HepG2 (cell line): ENCODE results near the gene PRSS27. TPM values are rescaled to one million over a fixed set of nuclear protein-coding genes. Genes with fewer than 3 reads are reported as not detected.

Source experiments
- AHR ChIP-seq: IDR thresholded peaks from 2 replicates; pipeline ENCODE4 v1.6.1; 2018; ENCODE audit warnings: missing genetic modification reagents, missing compliant biosample characterization
- ATF7 ChIP-seq, 2 experiments: fragments of 450-650 bp in 1 of 2; sonication (generic) in 1 of 2; formaldehyde crosslinking in 1 of 2; IDR thresholded peaks; 2 replicates each; pipeline versions ENCODE4 v1.4.0 to v1.6.1; 2016 to 2020; ENCODE audit warnings: antibody characterized with exemption in 1 of 2, mild to moderate bottlenecking in 1 of 2, missing genetic modification reagents in 1 of 2
- CENPT ChIP-seq: sonication (generic); formaldehyde crosslinking; IDR thresholded peaks from 2 replicates; pipeline ENCODE4 v1.8.0; 2022; ENCODE audit warnings: low read depth, mild to moderate bottlenecking, moderate library complexity, missing genetic modification reagents
- DMAP1 ChIP-seq: IDR thresholded peaks from 2 replicates; pipeline ENCODE4 v1.6.1; 2016
- DR1 ChIP-seq: sonication (generic); formaldehyde crosslinking; IDR thresholded peaks from 2 replicates; pipeline ENCODE4 v1.8.0; 2021; ENCODE audit warnings: mild to moderate bottlenecking, missing genetic modification reagents, inconsistent platforms
- FOXA1 ChIP-seq, 2 experiments: fragments of 450-650 bp in 1 of 2; sonication (generic) in 1 of 2; formaldehyde crosslinking in 1 of 2; IDR thresholded peaks; 2 replicates each; pipeline versions ENCODE4 v1.4.0 to v1.6.1; 2016 to 2020; ENCODE audit warnings: missing genetic modification reagents in 1 of 2
- GFI1 ChIP-seq: sonication (generic); formaldehyde crosslinking; IDR thresholded peaks from 2 replicates; pipeline ENCODE4 v1.5.0; 2020; ENCODE audit warnings: missing genetic modification reagents, mild to moderate bottlenecking, borderline replicate concordance
- HCFC1 ChIP-seq: fragments of 150-350 bp; IDR thresholded peaks from 2 replicates; pipeline ENCODE4 v1.6.1; 2014; ENCODE audit warnings: low read depth, low read length
- KDM3A ChIP-seq: IDR thresholded peaks from 2 replicates; pipeline ENCODE4 v1.6.1; 2018; ENCODE audit warnings: low read depth, missing compliant biosample characterization
- NFYB ChIP-seq: sonication (generic); formaldehyde crosslinking; IDR thresholded peaks from 2 replicates; pipeline ENCODE4 v1.4.0; 2020; ENCODE audit warnings: missing genetic modification reagents
- NR2F2 ChIP-seq: IDR thresholded peaks from 2 replicates; pipeline ENCODE4 v1.6.1; 2012; ENCODE audit warnings: low read depth, inconsistent platforms, borderline replicate concordance
- PHF21A ChIP-seq: sonication (generic); formaldehyde crosslinking; IDR thresholded peaks from 2 replicates; pipeline ENCODE4 v1.5.0; 2020; ENCODE audit warnings: mild to moderate bottlenecking, missing genetic modification reagents
- PPARG ChIP-seq: conservative IDR thresholded peaks from 2 replicates; pipeline ENCODE4 v1.6.1; 2016; ENCODE audit warnings: missing biosample characterization, missing genetic modification reagents
- ZFAT ChIP-seq: sonication (generic); formaldehyde crosslinking; conservative IDR thresholded peaks from 2 replicates; pipeline ENCODE4 v1.8.1; 2023; ENCODE audit warnings: missing genetic modification reagents, inconsistent platforms
- ZNF136 ChIP-seq: sonication (generic); formaldehyde crosslinking; IDR thresholded peaks from 2 replicates; pipeline ENCODE4 v1.8.1; 2022; ENCODE audit warnings: low read depth, mild to moderate bottlenecking, moderate library complexity, missing genetic modification reagents
- ZNF772 ChIP-seq: sonication (generic); formaldehyde crosslinking; IDR thresholded peaks from 2 replicates; pipeline ENCODE4 v1.5.0; 2020; ENCODE audit warnings: mild to moderate bottlenecking, missing genetic modification reagents
- polyA plus RNA-seq, 8 experiments: library from polyadenylated mRNA; depleted of rRNA in 3 of 8; stranded (reverse) in 7 of 8; unstranded in 1 of 8; fragments of >200 nt; fragmentation: Illumina TruSeq in 4 of 8; extraction: Trizol in 4 of 8; gene quantifications; 2 replicates each; pipeline versions ENCODE4 v1.2.1 to v1.2.3, GENCODE V29; 2011 to 2016; ENCODE audit warnings: low read depth in 4 of 8, missing spikeins in 1 of 8, mixed read lengths in 1 of 8; ENCODE audit not compliant: insufficient read depth in 1 of 8
- total RNA-seq, 5 experiments: library from RNA; depleted of rRNA; stranded (reverse); fragments of >200 nt; fragmentation: Illumina TruSeq; extraction: Trizol; gene quantifications; 2 replicates each; pipeline ENCODE4 v1.2.3, GENCODE V29; 2016; ENCODE audit warnings: low read depth in 1 of 5
- TF ChIP-seq, protein P1 (sequence below): sonication (generic); formaldehyde crosslinking; IDR thresholded peaks from 2 replicates; pipeline ENCODE4 v1.5.0; 2020; ENCODE audit warnings: mild to moderate bottlenecking, missing genetic modification reagents
- TF ChIP-seq, protein P2 (sequence below): sonication (generic); formaldehyde crosslinking; IDR thresholded peaks from 2 replicates; pipeline ENCODE4 v1.8.1; 2023; ENCODE audit warnings: mild to moderate bottlenecking, moderate library complexity, missing genetic modification reagents
- TF ChIP-seq, protein P3 (sequence below): sonication (generic); formaldehyde crosslinking; conservative IDR thresholded peaks from 2 replicates; pipeline ENCODE4 v1.5.0; 2020; ENCODE audit warnings: missing genetic modification reagents
- TF ChIP-seq, protein P4 (sequence below): IDR thresholded peaks from 2 replicates; pipeline ENCODE4 v1.6.1; 2016; ENCODE audit warnings: missing compliant biosample characterization, missing genetic modification reagents, borderline replicate concordance

PRSS27 gene
- total and polyA plus RNA-seq, 2 of the 13 experiments (the other 11 are each of a cell fraction or from before 2014, with no cell fraction given), result 0.20 to 0.73 TPM

DNA sequence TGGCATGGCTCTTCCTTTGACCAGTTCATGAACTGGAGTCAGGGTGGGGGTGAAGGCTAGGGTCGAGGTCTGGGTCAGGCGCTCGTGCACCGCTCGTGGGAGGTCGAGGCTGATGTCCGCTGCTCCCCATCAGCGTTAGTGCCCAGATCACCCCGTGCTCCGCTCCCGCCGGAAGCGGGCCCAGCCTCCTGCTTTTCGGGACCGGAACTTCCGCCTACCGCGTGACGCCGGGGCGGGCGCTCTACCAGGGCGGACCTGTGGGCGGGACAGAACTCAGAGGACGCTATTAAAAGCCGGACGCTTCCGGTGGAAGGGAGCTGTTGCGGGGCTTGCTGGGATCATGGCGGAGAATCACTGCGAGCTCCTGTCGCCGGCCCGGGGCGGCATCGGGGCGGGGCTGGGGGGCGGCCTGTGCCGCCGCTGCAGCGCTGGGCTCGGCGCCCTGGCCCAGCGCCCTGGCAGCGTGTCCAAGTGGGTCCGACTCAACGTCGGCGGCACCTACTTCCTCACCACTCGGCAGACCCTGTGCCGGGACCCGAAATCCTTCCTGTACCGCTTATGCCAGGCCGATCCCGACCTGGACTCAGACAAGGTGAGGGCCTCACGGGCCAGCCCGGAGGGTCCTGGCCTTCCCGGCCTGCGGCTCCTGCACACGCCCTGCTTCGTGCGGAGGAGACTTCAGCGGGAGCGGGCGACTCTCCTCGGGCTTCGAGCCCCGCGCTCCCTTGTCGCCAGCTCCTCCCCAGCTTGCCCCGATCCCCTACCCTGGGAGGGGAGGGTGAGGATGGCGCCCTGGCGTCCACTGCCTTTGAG, 37.6 kb downstream of the PRSS27 start, which contains the start of gene KCTD5 (continued):
- TF ChIP-seq GFI1 (peak; percentile 85; the same call in 1 of the 2 replicates), KDM3A (CRISPR knock-in tag) (peak; percentile 98), NFYB (CRISPR knock-in tag) (peak; percentile 62), CENPT (no peak), ZNF772 (CRISPR knock-in tag) (peak; percentile 96), ZFAT (CRISPR knock-in tag) (no peak), PPARG (CRISPR knock-in tag) (peak; percentile 80), DMAP1 (CRISPR knock-in tag) (peak; percentile 97), DR1 (CRISPR knock-in tag) (peak; percentile 98), NR2F2 (peak; percentile 15; the same call in 1 of the 2 replicates), HCFC1 (peak; percentile 85), FOXA1 (IDR thresholded peaks at IDR 0.05) (no peak), FOXA1 (CRISPR knock-in tag; IDR thresholded peaks at IDR 0.05) (0 out of 2 replicates have a peak, but pooled peaks have one; percentile 6), PHF21A (peak; percentile 84), AHR (CRISPR knock-in tag) (peak; percentile 49; the same call in 1 of the 2 replicates), ATF7 (IDR thresholded peaks at IDR 0.05) (no peak), ATF7 (CRISPR knock-in tag; IDR thresholded peaks at IDR 0.05) (peak; percentile 69; the same call in 1 of the 2 replicates), ZNF136 (peak; percentile 46; the same call in 1 of the 2 replicates)
- TF ChIP-seq, protein P1, sequence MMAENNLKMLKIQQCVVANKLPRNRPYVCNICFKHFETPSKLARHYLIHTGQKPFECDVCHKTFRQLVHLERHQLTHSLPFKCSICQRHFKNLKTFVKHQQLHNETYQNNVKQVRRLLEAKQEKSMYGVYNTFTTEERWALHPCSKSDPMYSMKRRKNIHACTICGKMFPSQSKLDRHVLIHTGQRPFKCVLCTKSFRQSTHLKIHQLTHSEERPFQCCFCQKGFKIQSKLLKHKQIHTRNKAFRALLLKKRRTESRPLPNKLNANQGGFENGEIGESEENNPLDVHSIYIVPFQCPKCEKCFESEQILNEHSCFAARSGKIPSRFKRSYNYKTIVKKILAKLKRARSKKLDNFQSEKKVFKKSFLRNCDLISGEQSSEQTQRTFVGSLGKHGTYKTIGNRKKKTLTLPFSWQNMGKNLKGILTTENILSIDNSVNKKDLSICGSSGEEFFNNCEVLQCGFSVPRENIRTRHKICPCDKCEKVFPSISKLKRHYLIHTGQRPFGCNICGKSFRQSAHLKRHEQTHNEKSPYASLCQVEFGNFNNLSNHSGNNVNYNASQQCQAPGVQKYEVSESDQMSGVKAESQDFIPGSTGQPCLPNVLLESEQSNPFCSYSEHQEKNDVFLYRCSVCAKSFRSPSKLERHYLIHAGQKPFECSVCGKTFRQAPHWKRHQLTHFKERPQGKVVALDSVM (CRISPR knock-in tag), result peak; percentile 82; the same call in 1 of the 2 replicates
- TF ChIP-seq, protein P2, sequence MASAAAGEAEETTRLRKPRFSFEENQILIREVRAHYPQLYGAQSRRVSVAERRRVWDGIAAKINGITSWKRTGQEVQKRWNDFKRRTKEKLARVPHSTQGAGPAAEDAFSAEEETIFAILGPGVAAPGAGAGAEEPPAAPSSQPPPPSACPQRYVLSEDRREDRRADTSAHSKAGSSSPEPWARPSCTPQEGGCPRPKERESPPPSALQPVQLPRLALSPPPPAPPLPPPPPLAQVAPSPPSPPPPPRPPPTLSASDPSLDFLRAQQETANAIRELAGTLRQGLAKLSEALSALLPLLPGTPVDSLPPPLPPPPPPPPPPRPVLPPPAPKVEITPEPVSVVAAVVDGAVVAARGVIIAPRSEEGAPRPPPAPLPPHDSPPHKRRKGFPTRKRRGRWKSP, result peak; percentile 88
- TF ChIP-seq, protein P3, sequence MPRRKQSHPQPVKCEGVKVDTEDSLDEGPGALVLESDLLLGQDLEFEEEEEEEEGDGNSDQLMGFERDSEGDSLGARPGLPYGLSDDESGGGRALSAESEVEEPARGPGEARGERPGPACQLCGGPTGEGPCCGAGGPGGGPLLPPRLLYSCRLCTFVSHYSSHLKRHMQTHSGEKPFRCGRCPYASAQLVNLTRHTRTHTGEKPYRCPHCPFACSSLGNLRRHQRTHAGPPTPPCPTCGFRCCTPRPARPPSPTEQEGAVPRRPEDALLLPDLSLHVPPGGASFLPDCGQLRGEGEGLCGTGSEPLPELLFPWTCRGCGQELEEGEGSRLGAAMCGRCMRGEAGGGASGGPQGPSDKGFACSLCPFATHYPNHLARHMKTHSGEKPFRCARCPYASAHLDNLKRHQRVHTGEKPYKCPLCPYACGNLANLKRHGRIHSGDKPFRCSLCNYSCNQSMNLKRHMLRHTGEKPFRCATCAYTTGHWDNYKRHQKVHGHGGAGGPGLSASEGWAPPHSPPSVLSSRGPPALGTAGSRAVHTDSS (CRISPR knock-in tag), result no peak
- TF ChIP-seq, protein P4, sequence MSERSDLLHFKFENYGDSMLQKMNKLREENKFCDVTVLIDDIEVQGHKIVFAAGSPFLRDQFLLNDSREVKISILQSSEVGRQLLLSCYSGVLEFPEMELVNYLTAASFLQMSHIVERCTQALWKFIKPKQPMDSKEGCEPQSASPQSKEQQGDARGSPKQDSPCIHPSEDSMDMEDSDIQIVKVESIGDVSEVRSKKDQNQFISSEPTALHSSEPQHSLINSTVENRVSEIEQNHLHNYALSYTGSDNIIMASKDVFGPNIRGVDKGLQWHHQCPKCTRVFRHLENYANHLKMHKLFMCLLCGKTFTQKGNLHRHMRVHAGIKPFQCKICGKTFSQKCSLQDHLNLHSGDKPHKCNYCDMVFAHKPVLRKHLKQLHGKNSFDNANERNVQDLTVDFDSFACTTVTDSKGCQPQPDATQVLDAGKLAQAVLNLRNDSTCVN (CRISPR knock-in tag), result peak; percentile 82; the same call in 1 of the 2 replicates
